Measurements from ENCODE around the gene TMEM129.
A peak's percentile ranks its signal among the peaks of the same experiment; 100 is the strongest.

Gene TMEM129

GRCh38 chr4:1757836-1758235, 36.7 kb upstream of the TMEM129 start:
- TF ChIP-seq CTCF (conservative IDR thresholded peaks at IDR 0.05; ENCODE audit: low read depth, low read length): no peak
- no peak overlapping the region for H3K4me3 ChIP-seq (ENCODE audit: low read depth, low read length)
- no peak for DNase-seq (ENCODE audit: low read depth)

- DNase-seq (ENCODE audit: low read depth): no peak
- H3K4me3 ChIP-seq (ENCODE audit: low read depth, low read length): no peak overlapping the region
- TF ChIP-seq CTCF (conservative IDR thresholded peaks at IDR 0.05; ENCODE audit: low read depth, low read length): no peak
These were observed 36.0 kb upstream of the TMEM129 start for GRCh38 chr4:1756893-1757779.

GRCh38 chr4:1756079-1756478, 35.0 kb upstream of the TMEM129 start:
- DNase-seq (ENCODE audit: low read depth): no peak
- TF ChIP-seq CTCF (conservative IDR thresholded peaks at IDR 0.05; ENCODE audit: low read depth, low read length): no peak
- no peak overlapping the region for H3K4me3 ChIP-seq (ENCODE audit: low read depth, low read length)

- no peak for DNase-seq (ENCODE audit: low read depth)
- no peak for TF ChIP-seq CTCF (conservative IDR thresholded peaks at IDR 0.05; ENCODE audit: low read depth, low read length)
- no peak overlapping the region for H3K4me3 ChIP-seq (ENCODE audit: low read depth, low read length)
These were observed 34.2 kb upstream of the TMEM129 start for GRCh38 chr4:1755297-1755696.

GRCh38 chr4:1754336-1754735, 33.2 kb upstream of the TMEM129 start:
- DNase-seq (ENCODE audit: low read depth): peak; percentile 20
- no peak overlapping the region for H3K4me3 ChIP-seq (ENCODE audit: low read depth, low read length)
- no peak for TF ChIP-seq CTCF (conservative IDR thresholded peaks at IDR 0.05; ENCODE audit: low read depth, low read length)

- no peak for TF ChIP-seq CTCF (conservative IDR thresholded peaks at IDR 0.05; ENCODE audit: low read depth, low read length)
- no peak overlapping the region for H3K4me3 ChIP-seq (ENCODE audit: low read depth, low read length)
- no peak for DNase-seq (ENCODE audit: low read depth)
These were observed 32.7 kb upstream of the TMEM129 start for GRCh38 chr4:1753697-1754311.

Measured in choroid plexus epithelial cell (primary cell).